Stimulated activated CD8-positive, alpha-beta memory T cell treated with anti-CD3 and anti-CD28 coated beads, Interleukin-12 subunit alpha, Interleukin-12 subunit beta, amount 100 ng/mL, for 24 hours (primary cell): ENCODE data around the gene DACH2.
A peak's percentile ranks its signal among the peaks of the same experiment; 100 is the strongest.
"Not testable (repeated sequence)": the region's sequence is repeated elsewhere in the genome, so short reads cannot be mapped to it uniquely, and the experiment has no call there.

Experiments
- DNase-seq: peaks from one replicate; pipeline ENCODE4 v3.0.0-alpha.2; 2020; ENCODE audit errors: extremely low read depth

The DACH2 gene

DNA sequence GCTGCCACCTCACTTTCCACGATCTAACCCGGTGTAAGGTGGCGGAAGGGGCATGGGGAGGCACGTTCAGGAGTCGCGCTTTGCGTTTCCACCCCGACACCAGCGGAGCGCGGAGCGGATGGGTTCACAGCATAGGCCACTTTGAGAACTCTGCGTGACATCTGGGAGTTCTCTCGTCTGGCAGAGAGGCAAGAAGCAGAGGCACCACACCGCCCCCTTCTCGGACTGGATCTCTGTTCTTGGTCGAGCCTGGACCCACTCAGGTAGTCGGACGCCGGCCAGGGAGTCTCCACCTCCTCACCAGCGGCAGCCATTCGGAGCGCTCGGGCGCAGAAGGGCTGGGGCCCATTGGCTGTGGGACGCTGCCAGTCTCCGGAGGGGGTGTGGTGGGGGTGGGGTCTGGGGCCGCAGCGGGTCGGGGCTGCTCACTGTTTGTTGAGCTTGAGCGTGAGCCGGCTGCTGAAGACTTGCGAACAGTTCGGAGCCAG is at the start of gene DACH2:
Gene DACH2, plus strand, starts transcription at position 428 of the 488 bp plus-strand sequence.
- peak; percentile 0 for DNase-seq

DNA sequence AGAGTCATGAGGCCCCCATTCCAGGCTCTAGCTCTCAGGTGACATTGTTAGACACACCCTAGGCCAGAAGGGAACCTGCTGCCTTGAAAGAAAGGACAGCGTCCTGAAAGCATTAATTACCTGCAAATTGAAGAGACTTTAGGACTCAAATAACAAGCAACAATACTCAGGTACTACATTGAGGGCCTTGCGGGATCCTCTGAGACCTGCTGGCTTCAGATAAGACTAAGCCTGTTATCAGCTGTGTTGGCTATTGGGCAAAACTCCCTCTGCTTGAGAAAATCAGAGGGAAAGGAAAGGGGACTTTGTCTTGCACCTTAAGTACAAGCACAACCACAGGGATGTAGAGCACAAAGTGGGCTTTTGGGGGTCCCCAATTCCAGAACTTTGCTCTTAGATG is 45.9 kb upstream of the DACH2 start:
- DNase-seq, result no peak

DNA sequence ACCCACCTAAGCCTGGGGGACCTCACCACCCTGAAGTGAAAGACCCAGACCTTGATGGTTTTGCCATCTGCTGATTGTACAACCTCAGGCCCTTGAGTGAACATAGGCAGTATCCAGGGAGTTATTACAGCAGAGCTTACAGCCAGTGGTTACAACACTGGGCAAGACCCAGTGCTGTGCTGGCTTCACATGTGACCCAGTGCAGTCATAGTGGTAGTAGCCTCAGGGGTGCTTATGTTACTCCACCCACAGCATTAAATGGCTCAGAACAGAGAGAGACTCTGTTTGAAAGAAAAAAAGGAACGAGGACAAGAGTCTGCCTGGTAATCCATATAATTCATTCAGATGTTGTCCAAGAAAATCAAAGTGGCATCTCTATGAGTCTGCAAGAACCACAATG is 45.2 kb upstream of the DACH2 start:
- DNase-seq, result no peak

DNA sequence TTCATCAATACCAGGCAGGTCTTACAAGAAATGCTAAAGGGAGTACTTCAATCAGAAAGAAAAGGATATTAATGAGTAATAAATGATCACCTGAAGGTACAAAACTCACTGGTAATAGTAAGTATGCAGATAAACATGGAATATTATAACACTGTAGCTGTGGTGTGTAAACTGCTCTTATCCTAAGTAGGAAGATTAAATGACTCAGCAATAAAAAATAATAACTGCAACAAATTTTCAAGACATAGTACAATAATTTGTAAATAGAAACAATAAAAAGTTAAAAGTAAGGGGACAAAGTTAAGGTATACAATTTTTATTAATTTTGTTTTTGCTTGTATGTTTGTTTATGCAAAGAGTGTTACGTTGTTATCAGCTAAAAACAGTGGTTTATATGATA is 43.7 kb upstream of the DACH2 start:
- no peak for DNase-seq

DNA sequence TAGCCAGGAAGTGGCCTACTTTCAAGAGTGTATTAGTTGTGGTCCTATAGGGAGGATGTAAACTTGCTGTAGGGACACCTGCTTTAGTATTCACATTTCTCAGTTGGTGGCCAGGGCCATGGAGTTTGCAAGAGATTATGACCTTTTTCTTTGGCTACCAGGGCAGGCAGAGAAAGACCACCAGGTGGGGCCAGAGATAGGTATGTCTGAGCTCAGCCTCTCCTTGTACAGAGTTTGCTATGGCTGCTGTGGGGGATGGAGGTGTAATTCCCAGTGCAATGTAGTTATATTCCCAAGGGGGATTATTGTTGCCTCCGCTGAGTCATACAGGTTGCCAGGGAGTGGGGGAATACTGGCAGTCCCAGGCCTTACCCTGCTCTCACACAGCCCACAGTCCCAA is 26.3 kb upstream of the DACH2 start:
- no peak for DNase-seq

DNA sequence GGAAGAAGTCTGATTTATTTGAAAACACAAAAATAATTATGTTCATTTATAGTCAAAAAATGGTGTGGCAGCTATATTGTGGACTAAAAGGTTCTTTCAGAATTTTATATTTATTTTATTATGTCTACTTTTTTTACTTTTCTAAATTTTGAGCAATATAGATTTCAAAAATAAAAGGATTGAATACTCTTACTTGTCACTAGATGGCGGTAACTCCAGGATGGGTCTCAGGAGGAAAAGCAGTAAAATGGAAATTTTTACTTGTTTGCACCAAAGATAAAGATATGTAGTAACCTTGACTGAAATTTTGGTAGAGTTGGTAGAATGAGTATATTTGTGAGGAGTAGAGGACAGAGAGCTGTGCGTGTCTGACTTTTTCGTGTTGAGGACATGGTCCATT is 14.5 kb upstream of the DACH2 start:
- no peak for DNase-seq

DNA sequence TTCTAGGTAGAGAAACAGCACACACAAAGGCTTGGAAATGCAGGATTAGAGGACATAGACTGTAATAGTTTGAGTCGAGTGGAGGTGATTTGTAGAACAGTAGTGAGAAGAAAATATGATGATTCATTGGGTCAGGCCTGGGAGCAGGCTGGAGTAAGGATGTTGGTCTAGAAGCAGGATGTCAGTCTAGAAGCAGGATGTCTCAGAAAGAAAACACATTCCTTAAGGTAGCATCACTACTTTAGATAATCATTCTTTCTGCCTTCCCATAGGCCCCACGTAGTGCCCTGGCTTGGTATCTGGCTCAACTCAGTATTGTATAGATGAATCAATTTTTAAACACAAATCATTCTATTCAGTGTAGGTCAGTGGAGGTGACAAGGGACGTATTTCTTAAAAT is 11.2 kb upstream of the DACH2 start:
- DNase-seq, result no peak

DNA sequence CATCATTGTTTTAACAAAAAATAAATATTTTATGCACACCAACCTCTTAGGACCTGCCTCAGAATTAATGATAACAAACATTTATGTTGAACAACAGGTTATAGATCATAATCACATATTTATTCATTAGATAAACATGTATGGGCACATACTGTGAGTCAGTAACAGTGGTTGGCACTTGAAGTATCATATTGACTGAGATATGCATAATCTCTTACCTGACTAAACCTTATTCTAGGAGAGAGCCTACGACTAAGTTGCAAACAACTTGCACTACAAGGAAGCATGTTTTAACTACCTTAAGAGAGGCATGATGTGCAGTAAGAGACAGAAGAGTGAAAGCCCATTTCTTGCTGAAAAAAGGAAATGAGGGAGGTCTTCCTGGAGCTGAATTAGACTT is 6.5 kb upstream of the DACH2 start:
- no peak for DNase-seq

DNA sequence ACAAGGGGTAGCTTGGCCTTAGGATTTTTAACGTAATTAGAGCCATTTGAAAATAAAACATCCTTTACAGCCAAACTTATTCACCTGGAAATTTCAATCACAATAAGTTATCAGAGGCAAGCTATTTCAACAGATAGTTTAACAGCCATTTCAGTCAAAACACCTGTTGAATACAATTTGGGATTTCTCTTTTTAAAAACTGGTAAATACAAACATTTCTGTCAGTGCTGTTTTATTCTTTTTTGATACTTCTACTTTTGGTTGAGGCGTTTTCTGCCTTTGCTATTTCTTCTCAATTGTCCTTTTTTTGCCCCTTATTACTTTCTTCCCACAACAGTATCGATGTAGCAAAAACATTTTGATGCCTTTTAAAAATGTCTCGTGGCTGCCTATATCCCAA is 2.1 kb upstream of the DACH2 start:
- no peak for DNase-seq

DNA sequence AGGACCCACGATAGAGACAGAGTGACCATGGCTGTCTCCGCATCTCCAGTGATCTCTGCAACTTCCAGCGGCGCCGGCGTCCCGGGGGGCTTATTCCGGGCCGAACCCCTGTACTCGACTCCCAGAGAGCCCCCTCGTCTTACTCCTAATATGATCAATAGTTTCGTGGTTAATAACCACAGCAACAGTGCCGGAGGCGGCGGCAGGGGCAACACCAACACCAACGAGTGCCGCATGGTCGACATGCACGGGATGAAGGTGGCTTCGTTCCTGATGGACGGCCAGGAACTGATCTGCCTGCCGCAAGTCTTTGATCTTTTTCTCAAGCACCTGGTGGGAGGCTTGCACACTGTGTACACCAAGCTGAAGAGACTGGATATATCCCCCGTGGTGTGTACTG is 343 bp downstream of the DACH2 start:
- no peak for DNase-seq

DNA sequence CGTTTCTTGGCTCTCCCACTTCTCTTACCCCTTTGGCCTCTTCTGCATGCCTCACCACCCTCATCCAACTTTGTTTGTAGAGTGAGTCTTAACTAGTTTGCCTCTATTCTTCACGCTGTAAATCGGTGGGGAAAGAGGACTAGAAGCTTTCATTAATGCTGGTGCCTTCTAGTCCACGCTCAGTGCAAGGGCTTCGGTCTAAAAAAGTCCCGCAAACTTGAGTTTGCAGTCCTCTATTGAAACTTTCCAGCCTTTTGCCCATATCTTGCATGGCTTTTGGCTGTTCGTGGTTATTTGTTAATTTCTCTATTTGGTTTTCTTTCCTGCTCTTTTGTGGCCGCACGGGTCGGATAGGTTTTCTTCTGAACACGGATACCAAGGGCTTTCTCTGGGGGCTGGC is 868 bp downstream of the DACH2 start:
- DNase-seq, result no peak

DNA sequence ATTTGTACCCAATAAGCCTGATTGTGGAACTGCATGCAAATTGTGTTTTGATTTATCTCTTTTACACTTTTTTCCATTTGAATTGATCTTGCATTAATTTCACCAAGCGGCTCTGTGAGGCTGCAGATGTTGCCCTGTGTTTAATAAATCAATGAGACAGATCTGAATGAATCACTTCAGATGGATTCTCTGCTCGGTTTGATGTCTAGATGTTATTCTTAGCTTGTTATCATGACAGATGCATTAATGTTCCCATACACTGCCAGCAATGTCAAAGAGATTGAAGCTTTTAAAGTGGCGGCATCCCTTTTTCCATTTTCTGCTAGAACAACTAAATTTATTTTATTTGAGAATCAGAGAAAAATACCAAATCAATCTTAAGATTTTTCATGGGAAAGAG is 6.3 kb downstream of the DACH2 start:
- no peak for DNase-seq

DNA sequence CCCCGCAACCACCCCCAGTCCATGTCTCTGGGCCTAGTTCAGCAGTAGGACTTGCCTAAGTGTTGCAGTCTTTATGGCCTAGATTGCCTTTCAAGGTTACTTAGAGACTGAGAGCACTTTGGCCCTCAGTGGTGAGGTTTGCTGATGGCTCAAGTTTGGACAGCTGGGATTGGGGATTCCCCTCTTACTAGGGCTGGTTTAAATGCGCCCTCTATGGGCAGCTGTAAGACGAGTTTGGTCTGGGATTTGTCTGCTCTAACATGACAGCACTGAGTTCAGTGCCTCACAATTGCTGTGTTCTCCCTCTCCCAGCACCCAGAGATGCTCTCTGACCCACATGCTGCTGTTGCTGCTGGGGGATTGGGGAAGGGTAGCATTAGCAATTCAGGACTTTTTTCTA is 23.1 kb downstream of the DACH2 start:
- no peak for DNase-seq

DNA sequence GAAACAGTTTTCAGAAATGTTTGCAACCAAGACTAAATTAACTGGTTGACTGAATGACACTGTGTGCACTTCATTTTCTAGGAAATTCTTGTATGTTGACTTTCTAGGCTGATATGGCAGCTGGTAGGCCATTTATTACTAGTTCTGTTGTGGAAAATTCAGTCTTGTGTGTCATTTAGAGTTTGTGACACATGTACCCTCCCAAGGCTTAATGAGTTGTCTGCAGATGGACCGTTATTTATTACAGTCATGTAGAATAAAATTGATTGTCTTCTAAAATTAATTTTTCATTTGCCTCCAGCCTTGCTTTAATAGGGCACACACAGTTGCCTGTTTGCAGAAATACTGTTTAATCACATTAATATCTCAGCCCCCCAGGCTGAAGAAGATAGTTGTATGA is 30.7 kb downstream of the DACH2 start:
- DNase-seq, result no peak

DNA sequence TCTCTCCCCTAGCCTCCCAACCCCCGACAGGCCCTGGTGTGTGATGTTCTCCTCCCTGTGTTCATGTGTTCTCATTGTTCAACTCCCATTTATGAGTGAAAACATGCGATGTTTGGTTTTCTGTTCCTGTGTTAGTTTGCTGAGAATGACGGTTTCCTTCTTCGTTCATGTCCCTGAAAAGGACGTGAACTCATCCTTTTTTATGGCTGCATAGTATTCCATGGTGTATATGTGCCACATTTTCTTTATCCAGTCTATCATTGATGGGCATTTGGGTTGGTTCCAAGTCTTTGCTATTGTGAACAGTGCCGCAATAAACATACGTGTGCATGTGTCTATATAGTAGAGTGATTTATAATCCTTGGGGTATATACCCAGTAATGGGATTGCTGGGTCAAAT is 33.1 kb downstream of the DACH2 start:
- DNase-seq, result not testable (repeated sequence)

DNA sequence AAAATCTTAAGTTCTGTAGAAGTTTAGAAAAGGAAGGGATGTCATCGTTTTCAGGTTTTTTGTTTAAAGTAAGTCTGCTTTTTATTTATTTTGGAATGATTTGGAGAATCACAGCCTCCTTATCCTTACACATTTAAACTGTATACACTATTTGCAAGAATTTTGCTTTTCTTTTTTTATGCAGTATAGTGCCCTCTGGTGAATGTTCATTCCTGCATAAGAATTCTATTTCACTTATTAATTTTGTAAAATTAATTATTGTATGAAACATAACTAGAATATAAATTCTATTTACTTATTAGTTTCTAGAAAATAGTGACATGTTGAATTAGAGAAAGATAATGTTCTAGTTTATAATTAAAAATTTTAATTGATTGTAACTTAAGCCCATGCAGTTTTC is 44.6 kb downstream of the DACH2 start:
- no peak for DNase-seq

DNA sequence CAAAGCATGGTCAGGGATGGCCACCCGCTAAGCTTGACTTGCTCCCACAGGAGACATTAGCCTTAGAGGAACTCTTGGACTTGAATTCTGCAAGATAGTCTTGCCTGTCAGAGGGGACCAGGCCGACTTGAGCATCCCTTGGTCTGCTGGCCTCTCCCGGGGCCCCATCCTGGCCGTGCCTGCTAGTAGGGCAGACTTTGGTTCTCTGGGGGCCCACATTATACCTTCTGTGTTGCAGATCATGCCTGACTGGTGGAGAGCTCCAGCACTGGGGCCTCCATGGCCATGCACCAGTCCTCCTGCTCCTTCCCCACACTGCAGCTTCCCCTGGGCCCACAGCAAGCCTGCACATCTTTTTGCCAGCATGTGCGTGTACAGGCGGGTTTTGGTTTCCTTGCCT is 46.5 kb downstream of the DACH2 start:
- no peak for DNase-seq

DNA sequence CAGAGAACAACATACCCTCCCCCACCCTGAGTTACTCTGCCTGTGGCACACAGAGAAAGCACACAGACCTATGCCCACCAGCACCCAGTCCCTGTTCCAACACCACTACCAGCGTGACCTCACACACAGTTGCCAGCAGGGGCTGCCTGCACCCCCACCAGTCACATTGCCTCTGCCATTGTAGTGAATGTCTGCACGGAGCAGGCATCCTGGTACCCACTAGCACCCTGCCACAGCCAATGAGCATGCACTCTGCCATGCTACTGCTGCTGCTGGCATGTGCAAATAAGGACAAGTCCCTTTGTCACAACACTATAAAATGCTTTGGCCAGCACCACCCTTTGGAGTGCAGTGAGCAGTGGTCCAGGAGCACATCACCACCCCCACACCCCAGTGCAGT is 47.1 kb downstream of the DACH2 start:
- no peak for DNase-seq

DNA sequence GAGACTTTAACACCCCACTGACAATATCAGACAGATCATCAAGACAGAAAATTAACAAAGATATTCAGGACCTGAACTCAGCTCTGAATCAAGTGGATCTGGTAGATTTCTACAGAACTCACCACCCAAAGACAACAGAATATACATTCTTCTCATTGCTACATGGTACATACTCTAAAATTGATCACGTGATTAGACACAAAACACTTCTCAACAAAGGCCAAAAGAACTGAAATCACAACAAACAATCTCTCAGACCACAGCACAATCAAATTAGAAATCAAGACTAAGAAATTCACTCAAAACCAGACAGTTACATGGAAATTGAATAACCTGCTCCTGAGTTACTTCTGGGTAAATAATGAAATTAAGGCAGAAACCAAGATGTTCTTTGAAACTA is 49.6 kb downstream of the DACH2 start:
- no peak for DNase-seq

DNA sequence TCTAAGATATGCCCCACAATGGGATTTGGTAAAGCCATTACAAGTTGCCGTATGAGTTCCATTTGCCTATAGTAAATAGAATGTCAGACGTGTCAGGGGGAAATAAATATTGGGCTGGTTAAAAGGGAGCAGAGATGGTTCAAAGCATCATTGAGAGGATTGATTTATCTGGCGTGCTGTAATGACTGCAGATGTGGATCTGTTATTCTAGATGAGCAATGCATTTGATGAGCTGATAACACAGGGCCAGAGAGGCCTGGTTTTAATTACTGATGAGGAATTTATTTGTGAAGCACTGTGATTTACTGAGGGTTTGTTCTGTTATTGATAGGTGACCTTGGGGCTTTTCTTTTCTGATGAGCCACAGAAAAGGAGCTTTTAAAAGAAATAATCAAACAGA is 62.5 kb downstream of the DACH2 start:
- DNase-seq, result no peak

DNA sequence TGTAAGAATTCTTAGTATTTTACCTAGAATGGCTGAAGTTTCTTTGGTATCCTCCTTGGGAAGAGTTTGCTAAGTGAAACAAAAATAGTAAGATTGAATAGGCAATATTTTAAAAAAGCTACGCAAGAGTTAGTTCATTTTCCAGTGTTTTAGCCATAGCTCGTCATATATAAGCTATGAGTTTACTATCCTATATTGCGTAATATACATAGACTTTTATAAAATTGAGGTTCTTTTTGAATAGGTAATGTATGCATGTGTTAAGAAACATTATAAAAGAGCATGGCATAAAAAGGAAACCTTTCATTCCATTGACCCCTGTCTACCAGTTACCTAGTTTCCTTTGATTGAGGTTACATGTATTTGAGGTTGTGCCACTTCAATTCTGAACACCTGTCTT is 67.0 kb downstream of the DACH2 start:
- no peak for DNase-seq

DNA sequence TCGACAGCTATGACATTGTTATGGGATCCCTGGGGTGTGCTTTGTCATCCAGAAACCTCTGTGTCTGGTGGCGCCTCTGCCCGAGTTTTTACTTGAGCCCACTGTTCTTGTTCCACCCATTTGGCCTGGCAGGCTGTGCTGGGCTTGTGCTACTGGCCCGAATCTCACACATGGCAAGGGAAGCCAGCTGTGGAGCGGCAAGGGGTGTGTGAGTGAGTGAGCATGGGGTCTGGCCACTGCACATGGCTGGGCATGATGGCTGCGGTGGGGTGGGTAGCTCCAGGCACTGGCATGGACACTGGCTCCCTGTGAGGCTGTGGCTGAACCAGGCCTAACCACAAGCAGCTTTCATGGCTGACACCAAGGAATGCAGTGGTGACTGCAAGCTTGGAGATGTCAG is 89.2 kb downstream of the DACH2 start:
- DNase-seq, result no peak

DNA sequence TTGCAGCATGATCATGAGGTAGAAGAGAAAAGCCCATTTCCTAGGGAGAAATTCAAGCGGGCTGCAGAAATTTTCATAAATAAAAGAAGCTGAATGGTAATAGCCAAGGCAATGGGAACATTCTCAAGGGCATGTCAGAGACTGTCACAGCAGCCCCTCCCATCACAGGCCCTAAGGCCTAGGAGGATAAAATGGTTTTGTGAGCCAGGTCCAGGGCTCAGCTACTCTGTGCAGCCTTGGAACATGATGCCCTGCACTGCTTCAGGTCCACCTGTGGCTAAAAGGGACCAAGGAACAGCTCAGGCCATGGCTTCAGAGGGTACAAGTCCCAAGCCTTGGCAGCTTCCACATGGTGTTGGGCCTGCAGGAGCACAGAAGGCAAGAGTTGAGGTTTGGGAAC is 93.3 kb downstream of the DACH2 start:
- no peak for DNase-seq

DNA sequence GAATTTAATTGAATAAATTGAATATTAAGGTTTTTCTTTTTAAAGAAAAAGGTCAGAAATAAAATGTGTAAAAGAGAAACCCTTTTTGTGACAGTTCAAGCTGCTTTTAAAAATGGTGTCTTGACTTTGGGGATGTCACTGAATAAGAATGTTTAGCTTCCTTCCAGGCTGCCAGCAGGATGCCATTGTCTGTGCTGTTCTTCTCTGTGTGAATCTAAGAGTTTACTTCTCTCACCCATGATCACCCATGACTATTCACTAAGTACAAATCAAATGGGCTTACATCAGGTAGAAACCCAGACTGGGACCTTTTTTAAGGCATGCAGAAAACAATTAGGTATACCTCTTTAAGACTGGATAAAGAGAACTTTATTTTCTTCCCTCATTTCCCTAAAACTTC is 115.3 kb downstream of the DACH2 start:
- DNase-seq, result no peak

DNA sequence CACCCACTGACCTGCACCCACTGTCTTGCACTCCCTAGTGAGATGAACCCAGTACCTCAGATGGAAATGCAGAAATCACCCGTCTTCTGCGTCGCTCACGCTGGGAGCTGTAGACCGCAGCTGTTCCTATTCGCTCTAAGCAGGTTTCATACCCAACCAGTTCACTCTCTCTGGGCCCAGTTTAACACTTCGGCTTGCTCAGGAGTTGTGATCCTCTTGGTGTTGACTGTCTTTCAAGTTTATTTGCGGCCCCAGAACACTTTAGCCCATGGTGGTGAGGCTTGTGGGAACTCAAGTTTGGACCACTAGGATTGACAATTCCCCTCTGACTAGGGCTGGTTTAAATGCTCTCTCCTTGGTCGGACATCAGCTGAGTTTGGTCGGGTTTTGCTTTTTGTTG is 147.0 kb downstream of the DACH2 start:
- no peak for DNase-seq
